GDM1 (cell line): ENCODE measurements around the gene SOWAHC.
"Not testable (repeated sequence)": the region's sequence is repeated elsewhere in the genome, so short reads cannot be mapped to it uniquely, and the experiment has no call there.

ENCODE experiments used
- DNase-seq: peaks from one replicate; lab custom pipeline; 2025; lab: John Stamatoyannopoulos, UW

The SOWAHC gene

GRCh38 chr2:109613922-109614714 is at the start of gene SOWAHC, which contains the start of gene SEPTIN10:
SOWAHC (plus strand) TSS chr2:109614364; CDS start chr2:109614490, 126 bp downstream.
SEPTIN10 (minus strand) TSS chr2:109613966; CDS start chr2:109613827, 139 bp downstream.
- no peak for DNase-seq

- no peak for DNase-seq
These were observed 38.8 kb upstream of the SOWAHC start for GRCh38 chr2:109575373-109575772.

- DNase-seq: not testable (repeated sequence)
These were observed 36.5 kb upstream of the SOWAHC start for GRCh38 chr2:109577630-109578029.

GRCh38 chr2:109582928-109583895 is 31.0 kb upstream of the SOWAHC start:
- DNase-seq: no peak

GRCh38 chr2:109586687-109587086 is 27.5 kb upstream of the SOWAHC start:
- no peak for DNase-seq

GRCh38 chr2:109591206-109591605 is 23.0 kb upstream of the SOWAHC start:
- DNase-seq: no peak

- no peak for DNase-seq
These were observed 21.3 kb upstream of the SOWAHC start for GRCh38 chr2:109592905-109593304.

GRCh38 chr2:109594246-109594885 is 19.8 kb upstream of the SOWAHC start:
- DNase-seq: no peak

- no peak for DNase-seq
These were observed 18.5 kb upstream of the SOWAHC start for GRCh38 chr2:109595644-109596043.

- DNase-seq: no peak
These were observed 16.9 kb upstream of the SOWAHC start for GRCh38 chr2:109597283-109597682.

- no peak for DNase-seq
These were observed 12.4 kb upstream of the SOWAHC start for GRCh38 chr2:109601783-109602182.

GRCh38 chr2:109602617-109603188 is 11.5 kb upstream of the SOWAHC start:
- no peak for DNase-seq

GRCh38 chr2:109604597-109604996 is 9.6 kb upstream of the SOWAHC start:
- no peak for DNase-seq

GRCh38 chr2:109607766-109608165 is 6.4 kb upstream of the SOWAHC start:
- no peak for DNase-seq

- DNase-seq: no peak
These were observed 4.7 kb upstream of the SOWAHC start for GRCh38 chr2:109609352-109610024.

- no peak for DNase-seq
These were observed 2.6 kb upstream of the SOWAHC start for GRCh38 chr2:109611467-109612095.

- DNase-seq: no peak
These were observed 863 bp upstream of the SOWAHC start for GRCh38 chr2:109613081-109613921.

GRCh38 chr2:109614715-109615636 is 812 bp downstream of the SOWAHC start:
- no peak for DNase-seq
